Spleen (tissue), 7 donors: ENCODE measurements around the gene AQP12B.

ENCODE experiments used
- CTCF ChIP-seq, 11 experiments: fragments of 200-600 bp in 7 of 11; fragments of 450-650 bp in 4 of 11; sonication (generic) in 4 of 11; IDR thresholded peaks in 8 of 11; conservative IDR thresholded peaks in 3 of 11; 1 replicate in 7 of 11; 2 replicates in 4 of 11; pipeline versions ENCODE4 v1.4.0 to v1.8.0; 2016 to 2021; ENCODE audit warnings: antibody characterized with exemption in 11 of 11, inconsistent platforms in 4 of 11, mild to moderate bottlenecking in 1 of 11
- POLR2A ChIP-seq, 3 donors: fragments of 450-650 bp; IDR thresholded peaks; one replicate each; pipeline ENCODE4 v1.5.1; 2017; ENCODE audit warnings: antibody characterized with exemption in 3 of 3, mild to moderate bottlenecking in 1 of 3
- POLR2AphosphoS5 ChIP-seq, 3 donors: sonication (generic); formaldehyde crosslinking; IDR thresholded peaks; one replicate each; pipeline ENCODE4 v1.5.1; 2017; ENCODE audit warnings: antibody characterized with exemption in 3 of 3
- donor health status: DM: no; HTN: no; CAD: no; lungs with moderate emphysema.
- donor health status: DM: no; HTN: no; CAD: no.
- donor health status: DM: no; HTN: no; CAD: no.

- TF ChIP-seq CTCF (IDR thresholded peaks at IDR 0.05 in 8 of 11, conservative IDR thresholded peaks at IDR 0.05 in 3 of 11) (no peak), POLR2A (IDR thresholded peaks at IDR 0.05) (no peak), POLR2AphosphoS5 (IDR thresholded peaks at IDR 0.05) (no peak)
These were observed 49.5 kb upstream of the AQP12B start for GRCh38 chr2:240732184-240732583.
